ENCODE results near the gene MS4A3.

DNA sequence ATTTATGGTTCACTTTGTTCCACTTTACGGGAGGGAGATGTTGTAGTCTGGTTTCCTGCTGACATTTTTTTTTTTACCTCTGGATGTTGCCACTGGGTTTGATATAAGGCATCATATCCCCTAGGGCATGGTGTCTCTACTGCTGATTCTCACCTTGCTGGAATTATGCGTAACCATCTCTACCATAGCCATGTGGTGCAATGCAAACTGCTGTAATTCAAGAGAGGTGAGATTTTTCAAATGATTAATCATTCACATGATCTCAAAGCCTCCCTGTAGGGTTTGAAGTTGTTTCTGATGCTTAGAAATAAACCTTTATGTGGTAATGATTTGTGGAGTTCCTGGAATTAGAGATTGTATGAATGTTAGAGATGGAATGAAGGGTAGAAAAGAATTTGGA lies 13.0 kb downstream of the MS4A3 start:
- TF ChIP-seq, protein P1, sequence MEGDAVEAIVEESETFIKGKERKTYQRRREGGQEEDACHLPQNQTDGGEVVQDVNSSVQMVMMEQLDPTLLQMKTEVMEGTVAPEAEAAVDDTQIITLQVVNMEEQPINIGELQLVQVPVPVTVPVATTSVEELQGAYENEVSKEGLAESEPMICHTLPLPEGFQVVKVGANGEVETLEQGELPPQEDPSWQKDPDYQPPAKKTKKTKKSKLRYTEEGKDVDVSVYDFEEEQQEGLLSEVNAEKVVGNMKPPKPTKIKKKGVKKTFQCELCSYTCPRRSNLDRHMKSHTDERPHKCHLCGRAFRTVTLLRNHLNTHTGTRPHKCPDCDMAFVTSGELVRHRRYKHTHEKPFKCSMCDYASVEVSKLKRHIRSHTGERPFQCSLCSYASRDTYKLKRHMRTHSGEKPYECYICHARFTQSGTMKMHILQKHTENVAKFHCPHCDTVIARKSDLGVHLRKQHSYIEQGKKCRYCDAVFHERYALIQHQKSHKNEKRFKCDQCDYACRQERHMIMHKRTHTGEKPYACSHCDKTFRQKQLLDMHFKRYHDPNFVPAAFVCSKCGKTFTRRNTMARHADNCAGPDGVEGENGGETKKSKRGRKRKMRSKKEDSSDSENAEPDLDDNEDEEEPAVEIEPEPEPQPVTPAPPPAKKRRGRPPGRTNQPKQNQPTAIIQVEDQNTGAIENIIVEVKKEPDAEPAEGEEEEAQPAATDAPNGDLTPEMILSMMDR (IDR thresholded peaks at IDR 0.05; ENCODE audit: insufficient read depth, low read depth, low read length): no peak
- TF ChIP-seq EZH2 (IDR thresholded peaks at IDR 0.05; ENCODE audit: insufficient read depth, low read length): no peak

Measured in astrocyte (in vitro differentiated cells and primary cell).